PC-9 (cell line): ENCODE measurements around the gene GLDN.

Experiments
- EZH2 ChIP-seq: fragments of 200-600 bp; sonication (generic); IDR thresholded peaks from 2 replicates; pipeline ENCODE4 v1.8.0; 2017; ENCODE audit warnings: antibody characterized with exemption, low read depth
- TF ChIP-seq, protein P1 (sequence below): fragments of 200-600 bp; sonication (generic); conservative IDR thresholded peaks from 2 replicates; pipeline ENCODE4 v1.6.1; 2017; ENCODE audit warnings: mixed run types, antibody characterized with exemption, mild to moderate bottlenecking, moderate library complexity

- TF ChIP-seq, protein P1, sequence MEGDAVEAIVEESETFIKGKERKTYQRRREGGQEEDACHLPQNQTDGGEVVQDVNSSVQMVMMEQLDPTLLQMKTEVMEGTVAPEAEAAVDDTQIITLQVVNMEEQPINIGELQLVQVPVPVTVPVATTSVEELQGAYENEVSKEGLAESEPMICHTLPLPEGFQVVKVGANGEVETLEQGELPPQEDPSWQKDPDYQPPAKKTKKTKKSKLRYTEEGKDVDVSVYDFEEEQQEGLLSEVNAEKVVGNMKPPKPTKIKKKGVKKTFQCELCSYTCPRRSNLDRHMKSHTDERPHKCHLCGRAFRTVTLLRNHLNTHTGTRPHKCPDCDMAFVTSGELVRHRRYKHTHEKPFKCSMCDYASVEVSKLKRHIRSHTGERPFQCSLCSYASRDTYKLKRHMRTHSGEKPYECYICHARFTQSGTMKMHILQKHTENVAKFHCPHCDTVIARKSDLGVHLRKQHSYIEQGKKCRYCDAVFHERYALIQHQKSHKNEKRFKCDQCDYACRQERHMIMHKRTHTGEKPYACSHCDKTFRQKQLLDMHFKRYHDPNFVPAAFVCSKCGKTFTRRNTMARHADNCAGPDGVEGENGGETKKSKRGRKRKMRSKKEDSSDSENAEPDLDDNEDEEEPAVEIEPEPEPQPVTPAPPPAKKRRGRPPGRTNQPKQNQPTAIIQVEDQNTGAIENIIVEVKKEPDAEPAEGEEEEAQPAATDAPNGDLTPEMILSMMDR = no peak
- TF ChIP-seq EZH2 = no peak
These were observed 45.0 kb downstream of the GLDN start for GRCh38 chr15:51386486-51386885.
